ENCODE measurements around the gene LMNA. TPM values are rescaled to one million over a fixed set of nuclear protein-coding genes. Genes with fewer than 3 reads are reported as not detected.

LMNA gene
- total RNA-seq, 1 experiment from 2014 or later = 112 TPM

DNA sequence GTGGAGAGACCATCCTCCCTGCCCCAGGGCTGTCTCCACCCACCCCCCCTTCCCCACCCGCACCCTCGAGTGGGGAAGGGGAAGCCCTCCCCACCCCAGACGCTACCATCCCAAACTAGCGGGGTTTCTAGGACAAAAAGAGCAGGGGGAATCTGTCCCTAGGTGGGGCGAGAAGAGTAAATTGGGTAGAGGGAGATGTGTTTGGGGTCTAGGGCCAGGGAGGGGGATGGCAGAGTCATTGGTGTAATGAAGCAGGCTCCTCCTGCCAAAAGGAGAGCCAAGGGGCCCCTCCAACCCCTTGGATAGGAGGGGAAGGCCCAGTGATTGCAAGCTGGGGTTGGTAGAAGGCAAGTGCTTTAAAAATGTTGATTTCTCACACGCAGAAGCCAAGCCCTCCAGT lies 42.3 kb upstream of the LMNA start:
- Mint-ChIP-seq H3K4me3 (ENCODE audit: unreplicated experiment) (no peak overlapping the region), H3K27ac (ENCODE audit: unreplicated experiment) (no peak overlapping the region), H3K4me1 (ENCODE audit: low read depth, unreplicated experiment) (peaks cover 6% of the 10 kb centered on the region), H3K9me3 (ENCODE audit: unreplicated experiment) (no peaks in the 10 kb centered on the region), H3K36me3 (ENCODE audit: insufficient read depth, unreplicated experiment) (peaks cover 50% of the 10 kb centered on the region), H3K27me3 (ENCODE audit: insufficient read depth, unreplicated experiment) (no peaks in the 10 kb centered on the region)
- no peaks in the 10 kb centered on the region for H3K4me1 ChIP-seq
- TF ChIP-seq, protein P1, sequence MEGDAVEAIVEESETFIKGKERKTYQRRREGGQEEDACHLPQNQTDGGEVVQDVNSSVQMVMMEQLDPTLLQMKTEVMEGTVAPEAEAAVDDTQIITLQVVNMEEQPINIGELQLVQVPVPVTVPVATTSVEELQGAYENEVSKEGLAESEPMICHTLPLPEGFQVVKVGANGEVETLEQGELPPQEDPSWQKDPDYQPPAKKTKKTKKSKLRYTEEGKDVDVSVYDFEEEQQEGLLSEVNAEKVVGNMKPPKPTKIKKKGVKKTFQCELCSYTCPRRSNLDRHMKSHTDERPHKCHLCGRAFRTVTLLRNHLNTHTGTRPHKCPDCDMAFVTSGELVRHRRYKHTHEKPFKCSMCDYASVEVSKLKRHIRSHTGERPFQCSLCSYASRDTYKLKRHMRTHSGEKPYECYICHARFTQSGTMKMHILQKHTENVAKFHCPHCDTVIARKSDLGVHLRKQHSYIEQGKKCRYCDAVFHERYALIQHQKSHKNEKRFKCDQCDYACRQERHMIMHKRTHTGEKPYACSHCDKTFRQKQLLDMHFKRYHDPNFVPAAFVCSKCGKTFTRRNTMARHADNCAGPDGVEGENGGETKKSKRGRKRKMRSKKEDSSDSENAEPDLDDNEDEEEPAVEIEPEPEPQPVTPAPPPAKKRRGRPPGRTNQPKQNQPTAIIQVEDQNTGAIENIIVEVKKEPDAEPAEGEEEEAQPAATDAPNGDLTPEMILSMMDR (IDR thresholded peaks at IDR 0.05; ENCODE audit: insufficient read depth in 1 of 2, low read depth in 1 of 2, low read length in 1 of 2, severe bottlenecking in 1 of 2, unreplicated experiment in 1 of 2) = no peak
- no peaks in the 10 kb centered on the region for H3K9me3 ChIP-seq
- intact Hi-C loops (cut with micrococcal nuclease; ENCODE audit: unreplicated experiment) = no loop called here
- H3K36me3 ChIP-seq (ENCODE audit: control insufficient read depth, insufficient read depth, low read length) = peaks cover 3% of the 10 kb centered on the region; the same call in 1 of the 2 replicates
- DNase-seq = no peak
- H3K27me3 ChIP-seq (replicated peaks; ENCODE audit: control insufficient read depth, insufficient read depth, low read length) = no peaks in the 10 kb centered on the region
- POLR2A ChIA-PET = no interaction called here
- H3K4me3 ChIP-seq (ENCODE audit: low read depth, low read length) = no peak overlapping the region
- BruUV-seq (replicated peaks) = no TSS peak
- CTCF ChIA-PET = no interaction called here

- DNase-seq = no peak
- CTCF ChIA-PET = no interaction called here
- Mint-ChIP-seq H3K4me3 (ENCODE audit: unreplicated experiment) (no peak overlapping the region), H3K27me3 (ENCODE audit: insufficient read depth, unreplicated experiment) (no peaks in the 10 kb centered on the region), H3K27ac (ENCODE audit: unreplicated experiment) (no peak overlapping the region), H3K9me3 (ENCODE audit: unreplicated experiment) (no peaks in the 10 kb centered on the region), H3K4me1 (ENCODE audit: low read depth, unreplicated experiment) (peaks cover 6% of the 10 kb centered on the region), H3K36me3 (ENCODE audit: insufficient read depth, unreplicated experiment) (peaks cover 41% of the 10 kb centered on the region)
- Histone ChIP-seq H3K36me3 (ENCODE audit: control insufficient read depth, insufficient read depth, low read length) (peaks cover 1% of the 10 kb centered on the region; the same call in 1 of the 2 replicates), H3K9me3 (no peaks in the 10 kb centered on the region), H3K4me1 (no peaks in the 10 kb centered on the region), H3K4me3 (ENCODE audit: low read depth, low read length) (no peak overlapping the region), H3K27me3 (replicated peaks; ENCODE audit: control insufficient read depth, insufficient read depth, low read length) (no peaks in the 10 kb centered on the region)
- TF ChIP-seq, protein P1 (IDR thresholded peaks at IDR 0.05; ENCODE audit: insufficient read depth in 1 of 2, low read depth in 1 of 2, low read length in 1 of 2, severe bottlenecking in 1 of 2, unreplicated experiment in 1 of 2) = no peak
- BruUV-seq (replicated peaks) = no TSS peak
- intact Hi-C loops (cut with micrococcal nuclease; ENCODE audit: unreplicated experiment) = no loop called here
- POLR2A ChIA-PET = interaction anchor here (0.9 kb wide), 1 partner anchor 9 kb away, joined by 4 read pairs; no protein-coding TSS in a partner anchor
Observed at GRCh38 chr1:156073110-156073687, 41.3 kb upstream of the LMNA start.

- no peak for DNase-seq
- Histone ChIP-seq H3K36me3 (ENCODE audit: control insufficient read depth, insufficient read depth, low read length) (peaks cover 1% of the 10 kb centered on the region; the same call in 1 of the 2 replicates), H3K9me3 (no peaks in the 10 kb centered on the region), H3K27me3 (replicated peaks; ENCODE audit: control insufficient read depth, insufficient read depth, low read length) (no peaks in the 10 kb centered on the region), H3K4me3 (ENCODE audit: low read depth, low read length) (no peak overlapping the region), H3K4me1 (no peaks in the 10 kb centered on the region)
- Mint-ChIP-seq H3K27me3 (ENCODE audit: insufficient read depth, unreplicated experiment) (no peaks in the 10 kb centered on the region), H3K4me1 (ENCODE audit: low read depth, unreplicated experiment) (peaks cover 6% of the 10 kb centered on the region), H3K4me3 (ENCODE audit: unreplicated experiment) (no peak overlapping the region), H3K36me3 (ENCODE audit: insufficient read depth, unreplicated experiment) (peaks cover 35% of the 10 kb centered on the region), H3K9me3 (ENCODE audit: unreplicated experiment) (no peaks in the 10 kb centered on the region), H3K27ac (ENCODE audit: unreplicated experiment) (no peak overlapping the region)
- intact Hi-C loops (cut with micrococcal nuclease; ENCODE audit: unreplicated experiment) = no loop called here
- TF ChIP-seq, protein P1 (IDR thresholded peaks at IDR 0.05; ENCODE audit: insufficient read depth in 1 of 2, low read depth in 1 of 2, low read length in 1 of 2, severe bottlenecking in 1 of 2, unreplicated experiment in 1 of 2) = no peak
- ChIA-PET POLR2A (interaction anchor here (0.9 kb wide), 1 partner anchor 9 kb away, joined by 4 read pairs; no protein-coding TSS in a partner anchor), CTCF (no interaction called here)
- BruUV-seq (replicated peaks) = TSS peak; percentile 19
Observed at GRCh38 chr1:156073740-156074139, 40.8 kb upstream of the LMNA start.
